HG02943 (cell line): ENCODE data around the gene CIITA.

Experiments
- ATAC-seq: cut with Tn5 transposase; IDR thresholded peaks from one replicate; pipeline ENCODE4 v1.9.1; 2021; ENCODE audit warnings: mild to moderate bottlenecking, low read depth, moderate library complexity; ENCODE audit not compliant: unreplicated experiment

Gene CIITA

GRCh38 chr16:10972108-10972818, 95.3 kb downstream of the CIITA start:
- no peak for ATAC-seq

GRCh38 chr16:10972819-10973464, 95.9 kb downstream of the CIITA start:
- no peak for ATAC-seq

- ATAC-seq = no peak
Observed at GRCh38 chr16:10976634-10977033, 99.6 kb downstream of the CIITA start.

GRCh38 chr16:10978124-10978523, 101.1 kb downstream of the CIITA start:
- ATAC-seq = no peak

GRCh38 chr16:10978871-10979446, 102.0 kb downstream of the CIITA start:
- ATAC-seq = no peak

- ATAC-seq = no peak
Observed at GRCh38 chr16:10979717-10980601, 103.0 kb downstream of the CIITA start.

- ATAC-seq = no peak
Observed at GRCh38 chr16:10980813-10981212, 103.8 kb downstream of the CIITA start.

GRCh38 chr16:10981697-10982216, 104.8 kb downstream of the CIITA start:
- ATAC-seq = no peak

GRCh38 chr16:10982465-10983150, 105.6 kb downstream of the CIITA start:
- peak; percentile 53 for ATAC-seq

GRCh38 chr16:10983159-10983558, 106.2 kb downstream of the CIITA start:
- peak; percentile 12 for ATAC-seq

- ATAC-seq = no peak
Observed at GRCh38 chr16:10984509-10984908, 107.5 kb downstream of the CIITA start.
